Astrocyte of the hippocampus (primary cell): ENCODE data around the gene C1R.
"Not testable (repeated sequence)": the region's sequence is repeated elsewhere in the genome, so short reads cannot be mapped to it uniquely, and the experiment has no call there.

Experiments used
- DNase-seq: peaks from one replicate; pipeline ENCODE4 v3.0.0; 2011; ENCODE audit warnings: low read depth, low spot score

The C1R gene

GRCh38 chr12:7120166-7120565, 27.9 kb upstream of the C1R start:
- DNase-seq, result no peak

- no peak for DNase-seq
Measured at GRCh38 chr12:7118881-7119280, 26.6 kb upstream of the C1R start.

GRCh38 chr12:7117670-7118069, 25.4 kb upstream of the C1R start:
- no peak for DNase-seq

- no peak for DNase-seq
Measured at GRCh38 chr12:7116916-7117315, 24.7 kb upstream of the C1R start.

- no peak for DNase-seq
Measured at GRCh38 chr12:7116196-7116595, 24.0 kb upstream of the C1R start.

- no peak for DNase-seq
Measured at GRCh38 chr12:7114851-7115250, 22.6 kb upstream of the C1R start.

- no peak for DNase-seq
Measured at GRCh38 chr12:7114008-7114407, 21.8 kb upstream of the C1R start.

GRCh38 chr12:7113389-7113871, 21.2 kb upstream of the C1R start:
- DNase-seq, result peak; percentile 57

- no peak for DNase-seq
Measured at GRCh38 chr12:7112041-7112440, 19.8 kb upstream of the C1R start.

GRCh38 chr12:7110661-7111060, 18.4 kb upstream of the C1R start:
- no peak for DNase-seq

GRCh38 chr12:7109572-7109920, 17.3 kb upstream of the C1R start:
- DNase-seq, result no peak

- peak; percentile 90 for DNase-seq
Measured at GRCh38 chr12:7108796-7109571, 16.7 kb upstream of the C1R start, which contains the start of gene C1RL. C1RL (minus strand) TSS chr12:7109214; CDS start chr12:7109180, 34 bp downstream.

GRCh38 chr12:7108003-7108795, 16.0 kb upstream of the C1R start:
- DNase-seq, result peak; percentile 86

- DNase-seq, result no peak
Measured at GRCh38 chr12:7107636-7108002, 15.4 kb upstream of the C1R start.

GRCh38 chr12:7107181-7107580, 14.9 kb upstream of the C1R start:
- DNase-seq, result not testable (repeated sequence)

GRCh38 chr12:7106082-7106481, 13.8 kb upstream of the C1R start:
- DNase-seq, result no peak

GRCh38 chr12:7103837-7104584, 11.8 kb upstream of the C1R start:
- no peak for DNase-seq

- no peak for DNase-seq
Measured at GRCh38 chr12:7102582-7102981, 10.3 kb upstream of the C1R start.

- DNase-seq, result no peak
Measured at GRCh38 chr12:7101694-7102131, 9.5 kb upstream of the C1R start.

- DNase-seq, result no peak
Measured at GRCh38 chr12:7101047-7101693, 8.9 kb upstream of the C1R start.

GRCh38 chr12:7100239-7100638, 8.0 kb upstream of the C1R start:
- no peak for DNase-seq
